ENCODE results near the gene ABCB1.

Gene ABCB1

DNA sequence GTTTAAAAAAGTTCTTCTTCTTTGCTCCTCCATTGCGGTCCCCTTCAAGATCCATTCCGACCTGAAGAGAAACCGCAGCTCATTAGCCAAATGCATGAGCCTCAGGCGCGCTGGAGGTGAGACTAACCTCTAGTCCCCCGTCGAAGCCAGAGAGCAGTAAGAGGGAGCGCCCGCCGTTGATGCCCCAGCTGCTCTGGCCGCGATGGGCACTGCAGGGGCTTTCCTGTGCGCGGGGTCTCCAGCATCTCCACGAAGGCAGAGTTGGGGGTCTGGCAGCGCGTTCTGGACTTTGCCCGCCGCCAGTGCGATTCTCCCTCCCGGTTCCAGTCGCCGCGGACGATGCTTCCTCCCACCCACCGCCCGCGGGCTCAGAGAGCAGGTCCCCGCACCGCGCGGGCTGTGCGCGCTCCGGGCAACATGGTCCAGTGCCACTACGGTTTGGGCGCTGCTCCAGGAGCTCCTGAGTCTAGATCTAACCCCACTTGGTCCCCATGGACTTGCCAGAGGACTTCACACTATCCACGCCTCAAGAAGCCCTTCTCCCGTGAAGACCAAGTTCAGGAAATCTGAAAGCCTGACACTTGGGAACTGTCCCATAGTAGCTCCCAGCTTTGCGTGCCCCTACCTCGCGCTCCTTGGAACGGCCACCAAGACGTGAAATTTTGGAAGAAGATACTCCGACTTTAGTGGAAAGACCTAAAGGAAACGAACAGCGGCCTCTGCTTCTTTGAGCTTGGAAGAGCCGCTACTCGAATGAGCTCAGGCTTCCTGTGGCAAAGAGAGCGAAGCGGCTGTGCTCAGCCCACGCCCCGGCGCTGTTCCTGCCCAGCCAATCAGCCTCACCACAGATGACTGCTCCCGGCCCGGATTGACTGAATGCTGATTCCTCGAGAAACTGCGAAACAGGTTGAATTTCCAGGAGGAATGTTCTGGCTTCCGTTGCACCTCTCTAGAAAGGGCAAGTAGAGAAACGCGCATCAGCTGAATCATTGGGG, at the start of gene ABCB1:
ABCB1 (minus strand) TSS at position 755 of the 995 bp plus-strand sequence; CDS start at position 55, 700 bp downstream.
- DNase-seq: peak; percentile 56

GRCh38 chr7:87648316-87648715, 47.6 kb upstream of the ABCB1 start:
- DNase-seq: no peak

GRCh38 chr7:87645446-87645845, 44.8 kb upstream of the ABCB1 start:
- no peak for DNase-seq

DNA sequence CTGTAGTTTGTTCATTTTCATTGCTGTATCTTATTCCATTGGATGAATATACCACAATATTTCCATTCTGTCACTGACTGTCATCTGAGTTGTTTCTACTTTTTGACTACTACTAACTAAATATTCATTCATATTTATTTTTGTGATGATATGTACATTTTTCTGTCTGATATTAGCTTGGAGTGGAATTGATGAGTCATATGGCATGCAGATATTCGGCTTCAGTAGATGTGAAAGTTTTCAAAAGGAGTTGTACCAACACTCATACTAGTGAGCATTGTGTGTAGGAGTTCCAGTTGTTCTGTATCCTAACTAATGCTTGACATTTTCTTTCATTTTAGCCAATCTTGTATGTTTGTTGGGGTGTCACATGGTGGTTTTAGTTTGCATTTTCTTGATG, 35.2 kb upstream of the ABCB1 start:
- no peak for DNase-seq

DNA sequence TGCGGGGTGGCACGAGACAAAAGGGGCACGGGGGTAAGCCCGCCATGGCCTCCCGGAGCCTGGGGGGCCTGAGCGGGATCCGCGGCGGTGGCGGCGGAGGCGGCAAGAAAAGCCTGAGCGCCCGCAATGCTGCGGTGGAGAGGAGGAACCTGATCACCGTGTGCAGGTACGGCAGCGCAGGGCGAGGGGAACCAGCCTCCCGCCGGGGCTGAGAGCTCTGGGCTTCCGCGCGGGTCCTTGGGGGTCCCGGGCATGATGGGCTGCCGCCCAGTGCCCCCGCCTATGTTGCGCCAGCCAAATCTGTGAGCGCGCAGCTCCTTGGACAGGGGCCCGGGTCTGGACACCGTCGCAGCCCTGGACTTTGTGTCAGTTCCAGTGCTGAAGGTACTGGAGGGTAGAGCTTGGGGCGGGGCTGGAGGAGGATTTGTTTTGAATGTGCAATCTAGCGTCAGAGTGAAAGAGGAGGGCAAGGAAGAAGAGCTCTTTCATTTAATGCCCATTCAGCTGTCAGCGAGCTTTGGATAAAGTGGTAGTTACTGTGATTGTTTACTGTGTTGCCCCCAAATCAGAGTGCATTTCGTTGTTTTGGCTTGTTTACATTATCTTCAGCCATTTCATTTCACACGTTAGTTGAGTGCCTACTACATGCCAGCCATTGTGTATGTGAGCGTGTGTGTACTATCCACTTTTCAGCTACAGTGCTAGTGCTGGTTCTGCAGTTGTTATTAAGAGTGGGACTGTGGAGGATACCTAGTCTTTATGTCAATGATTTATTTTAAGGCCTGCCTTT, 28.3 kb upstream of the ABCB1 start:
- peak; percentile 2 for DNase-seq

DNA sequence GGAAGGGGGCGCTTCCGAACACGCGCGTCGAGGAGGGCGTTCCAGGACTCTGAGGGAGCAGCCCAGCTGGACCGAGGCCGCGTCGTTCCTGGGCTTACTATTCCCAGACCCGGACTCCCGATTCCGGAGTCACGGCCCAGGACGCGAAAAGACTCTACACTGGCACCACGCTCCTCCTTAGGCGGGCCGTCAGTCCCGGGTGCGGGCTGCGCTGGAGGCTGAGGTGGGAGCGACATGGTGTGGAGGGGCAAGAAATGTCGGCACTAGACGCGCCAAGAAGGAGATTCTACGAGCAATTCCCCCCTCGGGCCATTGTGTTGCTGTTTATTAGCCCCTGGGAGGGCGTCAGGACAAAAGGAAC, 26.9 kb upstream of the ABCB1 start:
- DNase-seq: no peak

- DNase-seq: no peak
These were observed 24.4 kb upstream of the ABCB1 start for GRCh38 chr7:87625101-87625500.

- DNase-seq: no peak
These were observed 23.9 kb upstream of the ABCB1 start for GRCh38 chr7:87624628-87625027.

DNA sequence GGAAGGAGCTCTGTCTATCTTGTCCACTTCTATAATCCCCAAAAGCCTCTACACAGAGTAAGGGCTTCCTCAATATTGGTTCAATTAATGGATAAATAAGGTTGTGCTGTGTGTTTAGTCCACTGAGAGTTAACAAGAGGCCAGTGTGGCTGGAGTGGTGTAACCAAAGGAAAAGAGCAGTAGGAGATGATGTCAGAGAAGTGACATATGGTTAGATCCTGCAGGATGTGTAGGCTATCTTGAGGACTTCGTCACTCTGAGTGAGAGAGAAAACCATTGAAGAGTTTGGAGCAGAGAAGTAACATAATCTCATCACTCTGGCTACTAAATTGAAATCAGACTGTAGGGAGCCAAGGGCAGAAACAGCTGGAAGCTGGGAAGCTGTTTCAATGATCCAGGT, 14.5 kb upstream of the ABCB1 start:
- no peak for DNase-seq

- no peak for DNase-seq
These were observed 9.2 kb upstream of the ABCB1 start for GRCh38 chr7:87609916-87610315.

GRCh38 chr7:87608431-87608830, 7.7 kb upstream of the ABCB1 start:
- DNase-seq: no peak

DNA sequence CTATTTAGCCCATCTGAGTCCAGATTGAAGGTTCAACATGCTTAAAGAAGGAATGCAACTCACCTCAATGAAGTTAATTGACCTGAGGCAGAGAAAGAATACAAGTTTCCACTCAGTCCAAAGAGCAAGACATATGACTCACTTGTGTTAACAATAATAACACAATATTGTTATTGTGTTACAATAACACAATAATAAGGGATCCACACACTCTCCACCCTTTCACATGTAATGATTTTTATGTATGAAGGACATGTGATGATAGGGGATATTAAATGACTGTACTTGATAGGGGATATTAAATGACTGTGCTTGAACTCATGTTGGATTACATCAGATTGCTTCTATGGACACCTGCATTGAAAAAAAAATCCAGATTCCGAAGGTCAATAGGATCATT, 3.6 kb upstream of the ABCB1 start:
- DNase-seq: no peak

- DNase-seq: peak; percentile 44
These were observed 1.3 kb downstream of the ABCB1 start for GRCh38 chr7:87599336-87599735.

- no peak for DNase-seq
These were observed 2.3 kb downstream of the ABCB1 start for GRCh38 chr7:87598234-87599009.

DNA sequence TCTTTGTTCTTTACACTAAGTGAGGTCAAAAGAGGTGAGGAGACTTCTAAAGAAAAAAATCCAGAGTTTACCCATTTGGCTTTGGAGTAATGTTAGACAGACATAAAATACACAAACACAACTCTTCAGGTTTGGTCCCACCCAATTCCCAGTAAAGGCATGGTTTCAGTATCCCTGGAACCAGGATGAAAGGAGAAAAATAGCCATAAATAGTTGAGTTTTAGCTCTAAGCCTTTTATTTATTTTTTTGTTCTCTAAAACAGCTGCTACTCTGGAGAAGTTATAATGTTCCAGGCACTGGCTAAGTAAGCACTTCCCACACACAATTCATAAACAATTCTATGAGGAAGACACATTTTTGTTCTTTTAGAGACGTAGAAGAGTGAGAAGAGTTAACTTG, 4.0 kb downstream of the ABCB1 start:
- DNase-seq: no peak

DNA sequence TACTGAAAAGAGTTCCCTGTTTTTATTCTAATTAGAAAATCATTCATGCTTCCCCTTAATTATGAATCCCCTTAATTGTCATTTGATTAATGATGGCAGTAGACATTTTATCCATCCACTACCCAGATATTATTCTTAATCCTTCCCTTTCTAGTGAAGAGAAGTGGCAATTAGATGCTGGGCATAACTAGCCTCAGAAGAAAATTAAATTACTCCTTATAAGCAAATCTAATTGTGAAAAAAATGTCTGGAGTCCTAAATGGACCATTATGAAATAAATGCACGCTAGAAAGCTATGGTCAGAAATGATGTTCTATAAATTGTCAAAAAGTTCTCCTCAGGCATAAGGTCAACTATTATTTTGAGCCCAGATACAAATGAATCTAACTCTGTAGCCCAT, 4.5 kb downstream of the ABCB1 start:
- DNase-seq: no peak

DNA sequence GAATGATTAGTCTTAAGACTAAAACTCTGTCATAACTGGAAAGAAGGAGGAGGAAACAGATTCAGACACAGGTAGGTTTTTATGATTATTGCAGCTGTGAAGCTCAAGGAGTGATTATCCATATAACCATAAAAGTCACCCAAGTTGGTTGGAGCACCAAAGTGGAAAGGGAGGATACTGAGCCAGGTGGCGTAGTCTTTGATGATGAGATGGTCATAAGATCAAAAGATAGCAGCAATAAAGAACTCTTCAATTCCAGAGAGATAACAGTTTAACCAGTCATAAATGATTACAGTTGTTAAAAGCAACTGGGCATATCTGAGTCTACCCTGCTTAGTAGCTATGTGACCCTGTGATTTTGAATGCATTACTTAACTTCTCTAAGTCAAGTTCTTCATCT, 8.4 kb downstream of the ABCB1 start:
- DNase-seq: no peak

- no peak for DNase-seq
These were observed 9.5 kb downstream of the ABCB1 start for GRCh38 chr7:87591211-87591610.

DNA sequence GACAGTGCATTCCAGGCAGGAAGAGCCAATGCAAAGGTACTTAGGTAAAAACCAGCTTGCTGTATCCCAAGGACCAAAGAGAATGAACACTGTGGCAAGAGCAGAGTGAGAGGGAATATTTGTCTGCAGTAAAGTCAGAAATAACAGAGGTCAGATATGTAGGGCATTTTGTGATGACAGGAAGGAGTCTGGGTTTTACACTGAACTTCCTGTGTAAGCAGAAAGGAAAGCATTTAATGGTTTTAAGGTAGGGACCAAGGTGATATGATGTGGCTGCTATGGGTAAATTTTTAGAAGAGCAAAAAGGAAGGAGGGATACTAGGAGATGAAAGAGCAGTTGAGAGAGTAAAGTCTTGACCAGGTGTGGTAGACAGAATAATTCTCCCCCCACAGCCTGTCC, 10.1 kb downstream of the ABCB1 start:
- no peak for DNase-seq

- DNase-seq: no peak
These were observed 11.1 kb downstream of the ABCB1 start for GRCh38 chr7:87589631-87590030.

DNA sequence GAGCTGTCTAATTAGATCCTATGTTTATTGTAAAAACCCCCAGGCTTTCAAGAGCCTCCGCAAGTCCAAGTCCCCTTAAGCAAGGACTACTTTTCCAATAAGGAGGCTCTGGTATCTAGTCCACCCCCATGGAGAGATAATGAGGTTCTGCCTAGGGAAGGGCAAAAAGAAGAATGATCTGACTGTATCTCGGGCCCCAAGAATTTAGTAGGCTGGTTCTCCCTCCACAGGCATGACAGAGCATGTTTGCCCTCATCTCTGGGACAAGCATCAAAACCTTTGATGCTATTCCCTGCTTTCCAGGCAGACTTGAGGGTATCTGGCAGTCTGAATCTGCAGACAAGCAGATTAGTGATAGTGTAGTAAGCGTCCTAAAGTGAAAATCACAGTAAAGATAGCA, 19.0 kb downstream of the ABCB1 start:
- DNase-seq: no peak

DNA sequence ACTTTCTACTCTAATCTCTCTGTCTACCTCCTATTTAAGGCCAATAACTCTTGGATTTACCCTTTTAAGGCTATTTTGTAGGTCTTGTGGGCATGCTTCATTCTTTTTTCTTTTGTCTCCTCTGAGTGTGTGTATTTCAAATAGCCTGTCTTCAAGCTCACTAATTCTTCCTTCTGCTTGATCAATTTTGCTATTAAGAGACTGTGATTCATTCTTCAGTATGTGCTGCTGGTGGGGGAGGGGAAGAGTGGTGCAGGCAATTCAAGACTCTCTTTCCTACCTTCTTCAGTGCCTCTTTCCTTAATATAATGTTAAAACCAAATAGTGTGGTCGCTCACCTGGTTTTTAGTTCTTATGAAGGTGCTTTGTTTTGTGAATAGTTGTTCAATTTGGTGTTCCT, 20.0 kb downstream of the ABCB1 start:
- no peak for DNase-seq

DNA sequence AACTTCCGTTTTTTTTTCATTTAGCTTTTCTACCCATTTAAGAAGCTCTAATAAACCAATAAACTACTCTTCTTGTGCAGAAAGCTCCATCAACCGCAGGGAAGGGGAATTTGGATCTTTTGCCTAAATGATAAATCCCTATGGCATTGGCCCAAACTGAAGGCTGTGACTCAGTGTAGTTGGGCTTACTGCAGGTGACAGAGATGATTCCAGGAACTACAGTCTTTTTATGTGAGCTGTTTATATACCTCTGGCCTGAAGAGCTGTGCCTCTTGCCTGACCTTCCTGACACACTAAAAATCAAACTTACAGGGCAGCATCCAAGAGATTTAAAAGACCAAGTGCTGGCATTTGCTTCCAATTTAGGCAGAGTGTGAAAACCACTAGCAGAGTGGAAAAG, 25.2 kb downstream of the ABCB1 start:
- no peak for DNase-seq
